Measurements from ENCODE around the gene NXN. TPM values are rescaled to one million over a fixed set of nuclear protein-coding genes. Genes with fewer than 3 reads are reported as not detected.
"Not testable (repeated sequence)": the region's sequence is repeated elsewhere in the genome, so short reads cannot be mapped to it uniquely, and the experiment has no call there.

NXN gene
- total RNA-seq, 2 donors from 2014 or later = 15.6 to 17.5 TPM

DNA sequence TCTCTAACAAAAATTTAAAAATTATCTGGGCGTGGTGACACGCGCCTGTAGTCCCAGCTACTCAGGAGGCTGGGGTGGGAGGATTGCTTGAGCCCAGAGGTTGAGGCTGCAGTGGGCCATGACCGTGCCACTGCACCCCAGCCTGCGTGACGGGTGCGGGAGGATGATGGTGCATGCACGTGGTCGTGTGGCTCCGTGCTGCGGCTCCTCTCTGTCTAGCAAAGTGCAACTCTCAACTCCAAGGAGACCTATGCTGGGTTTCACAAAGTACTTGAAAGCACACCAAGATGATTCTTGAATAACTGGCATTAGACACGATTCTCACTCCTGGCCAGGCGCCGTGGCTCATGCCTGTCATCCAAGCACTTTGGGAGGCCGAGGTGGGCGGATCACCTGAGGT is 25.8 kb downstream of the NXN start:
- no peak overlapping the region for H3K4me3 ChIP-seq
- TF ChIP-seq CTCF (IDR thresholded peaks at IDR 0.05) = no peak
- H3K27ac ChIP-seq = no peak overlapping the region
- no peaks in the 10 kb centered on the region for H3K9me3 ChIP-seq
- peaks cover 0 to 24% of the 10 kb centered on the region in 2 donors for H3K4me1 ChIP-seq
- no peak for DNase-seq (ENCODE audit: low spot score)
- H3K27me3 ChIP-seq = no peaks in the 10 kb centered on the region
- H3K36me3 ChIP-seq = no peaks in the 10 kb centered on the region

DNA sequence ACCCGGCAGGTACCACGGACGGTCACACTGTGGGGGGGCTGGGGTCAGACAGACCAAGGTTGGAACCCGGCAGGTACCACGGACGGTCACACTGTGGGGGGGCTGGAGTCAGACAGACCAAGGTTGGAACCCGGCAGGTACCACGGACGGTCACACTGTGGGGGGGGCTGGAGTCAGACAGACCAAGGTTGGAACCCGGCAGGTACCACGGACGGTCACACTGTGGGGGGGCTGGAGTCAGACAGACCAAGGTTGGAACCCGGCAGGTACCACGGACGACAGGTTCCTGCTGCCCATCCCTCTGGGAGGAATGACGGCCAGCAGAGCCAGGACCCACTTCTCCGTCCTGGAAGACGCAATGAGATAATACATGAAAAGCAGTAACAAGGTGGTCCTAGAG is 27.0 kb downstream of the NXN start:
- H3K27me3 ChIP-seq; H3K36me3 ChIP-seq; H3K27ac ChIP-seq; H3K4me3 ChIP-seq; H3K9me3 ChIP-seq; DNase-seq (ENCODE audit: low spot score): not testable (repeated sequence)
- H3K4me1 ChIP-seq = peaks cover 0 to 17% of the 10 kb centered on the region in 2 donors

- Histone ChIP-seq H3K27me3 (no peaks in the 10 kb centered on the region), H3K36me3 (no peaks in the 10 kb centered on the region), H3K4me3 (peak overlapping the region in 1 of 2 donors; percentile 23), H3K9me3 (no peaks in the 10 kb centered on the region), H3K27ac (no peak overlapping the region), H3K4me1 (peaks cover 0 to 17% of the 10 kb centered on the region in 2 donors)
- no peak for TF ChIP-seq CTCF (IDR thresholded peaks at IDR 0.05)
- DNase-seq (ENCODE audit: low spot score) = no peak
These were observed 28.0 kb downstream of the NXN start for GRCh38 chr17:951325-952132.

DNA sequence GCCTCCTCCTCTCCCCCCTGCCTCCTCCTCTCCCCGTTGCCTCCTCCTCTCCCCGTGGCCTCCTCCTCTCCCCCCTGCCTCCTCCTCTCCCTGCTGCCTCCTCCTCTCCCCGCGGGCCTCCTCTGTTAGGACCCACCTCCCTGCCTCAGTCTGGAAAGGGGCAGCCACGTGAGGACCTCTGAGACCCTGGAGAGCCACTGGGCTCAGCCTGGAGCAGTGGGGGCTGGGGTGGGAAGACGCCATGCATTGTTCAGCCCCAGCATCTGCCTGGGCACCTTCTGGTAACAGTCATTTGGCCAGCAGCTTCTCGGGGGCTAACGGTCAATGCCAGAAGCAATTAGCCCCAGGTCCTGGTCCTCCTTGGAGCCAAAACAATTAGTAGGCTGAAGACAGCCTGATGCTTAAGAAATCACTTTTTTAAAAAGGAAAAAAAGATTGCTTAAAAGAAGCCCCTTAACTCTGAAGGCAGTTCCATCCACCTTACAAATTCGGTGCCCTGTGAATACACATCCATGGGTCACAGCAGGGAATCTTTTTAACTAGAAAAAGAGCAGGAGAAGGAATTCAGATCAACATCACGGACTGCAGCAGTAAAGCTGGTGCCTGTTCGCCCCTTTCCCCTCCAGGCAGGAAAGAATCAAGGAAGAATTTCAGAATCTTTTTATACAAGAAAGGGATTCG is 29.8 kb downstream of the NXN start:
- H3K27me3 ChIP-seq = no peaks in the 10 kb centered on the region
- no peaks in the 10 kb centered on the region for H3K9me3 ChIP-seq
- H3K4me1 ChIP-seq = peaks cover 0 to 16% of the 10 kb centered on the region in 2 donors
- no peak overlapping the region for H3K27ac ChIP-seq
- TF ChIP-seq CTCF (IDR thresholded peaks at IDR 0.05) = no peak
- H3K36me3 ChIP-seq = no peaks in the 10 kb centered on the region
- no peak overlapping the region for H3K4me3 ChIP-seq
- DNase-seq (ENCODE audit: low spot score) = no peak

- H3K9me3 ChIP-seq = no peaks in the 10 kb centered on the region
- H3K27ac ChIP-seq = no peak overlapping the region
- no peaks in the 10 kb centered on the region for H3K36me3 ChIP-seq
- no peaks in the 10 kb centered on the region for H3K27me3 ChIP-seq
- no peak for DNase-seq (ENCODE audit: low spot score)
- TF ChIP-seq CTCF (IDR thresholded peaks at IDR 0.05) = no peak
- no peak overlapping the region for H3K4me3 ChIP-seq
- H3K4me1 ChIP-seq = peaks cover 0 to 10% of the 10 kb centered on the region in 2 donors
These were observed 31.2 kb downstream of the NXN start for GRCh38 chr17:948284-948852.
